Measurements from ENCODE around the gene NELFB. TPM values are rescaled to one million over a fixed set of nuclear protein-coding genes. Genes with fewer than 3 reads are reported as not detected.
A peak's percentile ranks its signal among the peaks of the same experiment; 100 is the strongest.

NELFB gene
- total RNA-seq: 10 to 100 TPM; 16.5 to 19.7 TPM
- 10 to 100 TPM in 1 of 2 donors, 1 to 10 TPM in 1; 4.7 to 24.6 TPM for polyA plus RNA-seq

GRCh38 chr9:137254624-137255447, at the start of gene NELFB:
NELFB (plus strand) TSS chr9:137255327.
- Histone ChIP-seq H3K27me3 (ENCODE audit: control insufficient read depth in 4 of 4, insufficient read depth in 4 of 4, low read length in 3 of 4) (no peaks in the 10 kb centered on the region), H3K9me3 (ENCODE audit: control insufficient read depth in 4 of 4, low read length in 3 of 4) (no peaks in the 10 kb centered on the region), H3K9ac (ENCODE audit: low read depth in 1 of 2, low read length in 2 of 2) (peak within 1 kb of the TSS; percentile 66 to 83), H3K27ac (ENCODE audit: low read depth in 1 of 2, low read length in 2 of 2) (peak within 1 kb of the TSS; percentile 64 to 77), H3K4me1 (ENCODE audit: control insufficient read depth in 4 of 4, insufficient read depth in 4 of 4, low read length in 3 of 4) (peaks cover 10 to 34% (median 21%) of the 10 kb centered on the region in 4 donors), H3K4me3 (ENCODE audit: low read depth in 1 of 3, low read length in 3 of 3) (peak within 1 kb of the TSS; percentile 83 to 98 (median 92)), H3K36me3 (ENCODE audit: control insufficient read depth in 4 of 4, insufficient read depth in 3 of 4, low read depth in 1 of 4, low read length in 3 of 4) (peaks cover 3 to 7% (median 6%) of the 10 kb centered on the region in 4 donors)
- TF ChIP-seq RXRA (IDR thresholded peaks at IDR 0.05): no peak
- TF ChIP-seq JUND (IDR thresholded peaks at IDR 0.05): no peak
- TF ChIP-seq NR2F2 (IDR thresholded peaks at IDR 0.05): no peak
- TF ChIP-seq YY1 (IDR thresholded peaks at IDR 0.05): peak; percentile 39
- peak; percentile 49 to 67 for TF ChIP-seq HNF4A (conservative IDR thresholded peaks at IDR 0.05)
- TF ChIP-seq CTCF (IDR thresholded peaks at IDR 0.05; ENCODE audit: low read depth, low read length, missing input control): no peak
- TF ChIP-seq GABPA (IDR thresholded peaks at IDR 0.05 in 1 of 2, conservative IDR thresholded peaks at IDR 0.05 in 1 of 2): peak in 1 of 2 donors; percentile 72
- WGBS: under 1% methylated on average over 105 of the region's 105 CpGs
- DNase-seq (ENCODE audit: low spot score): peak; percentile 99

GRCh38 chr9:137206602-137207001, 48.5 kb upstream of the NELFB start:
- Histone ChIP-seq H3K36me3 (ENCODE audit: control insufficient read depth in 4 of 4, insufficient read depth in 3 of 4, low read depth in 1 of 4, low read length in 3 of 4) (peaks cover 0 to 5% (median 0%) of the 10 kb centered on the region in 4 donors), H3K9me3 (ENCODE audit: control insufficient read depth in 4 of 4, low read length in 3 of 4) (no peaks in the 10 kb centered on the region), H3K27me3 (ENCODE audit: control insufficient read depth in 4 of 4, insufficient read depth in 4 of 4, low read length in 3 of 4) (no peaks in the 10 kb centered on the region), H3K9ac (ENCODE audit: low read depth in 1 of 2, low read length in 2 of 2) (no peak overlapping the region), H3K4me3 (ENCODE audit: low read depth in 1 of 3, low read length in 3 of 3) (peak overlapping the region in 1 of 3 donors; percentile 96), H3K27ac (ENCODE audit: low read depth in 1 of 2, low read length in 2 of 2) (no peak overlapping the region), H3K4me1 (ENCODE audit: control insufficient read depth in 4 of 4, insufficient read depth in 4 of 4, low read length in 3 of 4) (peaks cover 20 to 53% (median 48%) of the 10 kb centered on the region in 4 donors)
- 79% methylated on average over 7 of the region's 7 CpGs for WGBS
- DNase-seq (ENCODE audit: low spot score): no peak
- TF ChIP-seq FOXA2 (IDR thresholded peaks at IDR 0.05): no peak
- no peak for TF ChIP-seq ZBTB33 (IDR thresholded peaks at IDR 0.05)
- no peak for TF ChIP-seq FOXA1 (IDR thresholded peaks at IDR 0.05)
- TF ChIP-seq JUND (IDR thresholded peaks at IDR 0.05): no peak
- no peak for TF ChIP-seq EGR1 (IDR thresholded peaks at IDR 0.05; ENCODE audit: low read depth in 2 of 2)
- no peak for TF ChIP-seq YY1 (IDR thresholded peaks at IDR 0.05)
- TF ChIP-seq CTCF (IDR thresholded peaks at IDR 0.05; ENCODE audit: low read depth, low read length, missing input control): no peak
- TF ChIP-seq RAD21 (IDR thresholded peaks at IDR 0.05): no peak
- TF ChIP-seq REST (IDR thresholded peaks at IDR 0.05): no peak
- TF ChIP-seq MAX (IDR thresholded peaks at IDR 0.05): no peak
